ENCODE measurements around the gene TSBP1.

GRCh38 chr6:32402812-32403211, 31.1 kb upstream of the TSBP1 start:
- TF ChIP-seq CTCF (IDR thresholded peaks at IDR 0.05 in 4 of 5, conservative IDR thresholded peaks at IDR 0.05 in 1 of 5): no peak
- TF ChIP-seq POLR2A (IDR thresholded peaks at IDR 0.05): no peak
